Neural cell (in vitro differentiated cells): Measurements from ENCODE around the gene ECEL1. TPM values are rescaled to one million over a fixed set of nuclear protein-coding genes. Genes with fewer than 3 reads are reported as not detected.

Experiments
- H2AFZ ChIP-seq: fragments of 200-600, 300-800 bp; sonication (generic), shearing (Covaris generic); 2 replicates; pipeline ENCODE4 v1.6.0; 2014; ENCODE audit warnings: low read depth, mild to moderate bottlenecking, antibody characterized with exemption, low read length, moderate library complexity
- H3F3A ChIP-seq: fragments of 200-600 bp; shearing (Covaris generic); 2 replicates; pipeline ENCODE4 v1.6.1; 2016; ENCODE audit warnings: mild to moderate bottlenecking, moderate library complexity, mixed read lengths, antibody characterized with exemption, low read length; ENCODE audit not compliant: insufficient read depth, poor library complexity, severe bottlenecking
- H3K27ac ChIP-seq: fragments of 200-600, 300-800 bp; sonication (generic), shearing (Covaris generic); 2 replicates; pipeline ENCODE4 v1.5.1; 2014; ENCODE audit warnings: mild to moderate bottlenecking, low read length, moderate library complexity
- H3K27me3 ChIP-seq: fragments of 300-800, 200-600 bp; sonication (generic), shearing (Covaris generic); 2 replicates; pipeline ENCODE4 v1.6.0; 2014; ENCODE audit warnings: mild to moderate bottlenecking, low read depth, low read length, moderate library complexity; ENCODE audit not compliant: insufficient read depth
- H3K36me3 ChIP-seq: fragments of 300-800, 200-600 bp; sonication (generic), shearing (Covaris generic); 2 replicates; pipeline ENCODE4 v1.5.1; 2014; ENCODE audit warnings: mild to moderate bottlenecking, antibody characterized with exemption, low read length, moderate library complexity; ENCODE audit not compliant: insufficient read depth
- H3K4me2 ChIP-seq: fragments of 300-800, 200-600 bp; sonication (generic), shearing (Covaris generic); 2 replicates; pipeline ENCODE4 v1.6.0; 2014; ENCODE audit warnings: mild to moderate bottlenecking, low read length
- H3K4me3 ChIP-seq: fragments of 300-800, 200-600 bp; sonication (generic), shearing (Covaris generic); 2 replicates; pipeline ENCODE4 v1.5.1; 2014; ENCODE audit warnings: mild to moderate bottlenecking, low read length, moderate library complexity
- H3K79me2 ChIP-seq: fragments of 200-600 bp; shearing (Covaris generic); replicated peaks from 2 replicates; pipeline ENCODE4 v1.6.0; 2014; ENCODE audit warnings: mild to moderate bottlenecking, low read length, moderate library complexity; ENCODE audit not compliant: insufficient read depth
- H3K9ac ChIP-seq: fragments of 300-800, 200-600 bp; sonication (generic), shearing (Covaris generic); 2 replicates; pipeline ENCODE4 v1.6.1; 2016; ENCODE audit warnings: mild to moderate bottlenecking, low read length, mixed read lengths
- H3K9me2 ChIP-seq: fragments of 200-600 bp; shearing (Covaris generic); 2 replicates; pipeline ENCODE4 v1.6.1; 2016; ENCODE audit warnings: mild to moderate bottlenecking, low read length, mixed read lengths; ENCODE audit not compliant: insufficient read depth
- H3K9me3 ChIP-seq: fragments of 200-600, 300-800 bp; sonication (generic), shearing (Covaris generic); 2 replicates; pipeline ENCODE4 v1.6.1; 2016; ENCODE audit warnings: mild to moderate bottlenecking, mixed run types, low read length, moderate library complexity, mixed read lengths
- H4K20me1 ChIP-seq: fragments of 200-600 bp; shearing (Covaris generic); 2 replicates; pipeline ENCODE4 v1.6.1; 2016; ENCODE audit warnings: mild to moderate bottlenecking, mixed run types; ENCODE audit not compliant: insufficient read depth
- EP300 ChIP-seq: fragments of 450-650 bp; conservative IDR thresholded peaks from 2 replicates; pipeline ENCODE4 v1.6.1; 2014; ENCODE audit warnings: antibody characterized with exemption, mild to moderate bottlenecking, moderate library complexity; ENCODE audit not compliant: poor library complexity, severe bottlenecking
- EZH2 ChIP-seq: fragments of 200-600, 300-800 bp; shearing (Covaris generic), sonication (generic); IDR thresholded peaks from 2 replicates; pipeline ENCODE4 v1.6.1; 2014; ENCODE audit warnings: antibody characterized with exemption, low read length, borderline replicate concordance, mild to moderate bottlenecking; ENCODE audit not compliant: insufficient read depth, poor library complexity, severe bottlenecking
- MXI1 ChIP-seq: fragments of 450-650 bp; conservative IDR thresholded peaks from 2 replicates; pipeline ENCODE4 v1.6.1; 2014; ENCODE audit warnings: antibody characterized with exemption, mild to moderate bottlenecking; ENCODE audit not compliant: poor library complexity, severe bottlenecking
- POLR2AphosphoS5 ChIP-seq: IDR thresholded peaks from 2 replicates; pipeline ENCODE4 v1.6.1; 2012
- RAD21 ChIP-seq: fragments of 450-650 bp; conservative IDR thresholded peaks from 2 replicates; pipeline ENCODE4 v1.6.1; 2014; ENCODE audit warnings: antibody characterized with exemption, mild to moderate bottlenecking, moderate library complexity
- SMC3 ChIP-seq: fragments of 450-650 bp; conservative IDR thresholded peaks from 2 replicates; pipeline ENCODE4 v1.6.1; 2014; ENCODE audit warnings: antibody characterized with exemption, mild to moderate bottlenecking, moderate library complexity; ENCODE audit not compliant: poor library complexity
- TAF1 ChIP-seq: IDR thresholded peaks from 2 replicates; pipeline ENCODE4 v1.6.1; 2012; ENCODE audit warnings: low read depth
- polyA plus RNA-seq: library from polyadenylated mRNA; depleted of rRNA; stranded (reverse); fragments of >200 nt; gene quantifications from 2 replicates; pipeline ENCODE4 v1.2.3, GENCODE V29; 2014
- TF ChIP-seq, protein P1 (sequence below): IDR thresholded peaks from 2 replicates; pipeline ENCODE4 v1.6.1; 2012; ENCODE audit warnings: borderline replicate concordance
- TF ChIP-seq, protein P2 (sequence below): fragments of 450-650 bp; IDR thresholded peaks from 2 replicates; pipeline ENCODE4 v1.5.1; 2014; ENCODE audit warnings: antibody characterized with exemption, mild to moderate bottlenecking, moderate library complexity; ENCODE audit not compliant: poor library complexity, severe bottlenecking

ECEL1 gene
- polyA plus RNA-seq, 1 donor from 2014 or later: 60.9 TPM

DNA sequence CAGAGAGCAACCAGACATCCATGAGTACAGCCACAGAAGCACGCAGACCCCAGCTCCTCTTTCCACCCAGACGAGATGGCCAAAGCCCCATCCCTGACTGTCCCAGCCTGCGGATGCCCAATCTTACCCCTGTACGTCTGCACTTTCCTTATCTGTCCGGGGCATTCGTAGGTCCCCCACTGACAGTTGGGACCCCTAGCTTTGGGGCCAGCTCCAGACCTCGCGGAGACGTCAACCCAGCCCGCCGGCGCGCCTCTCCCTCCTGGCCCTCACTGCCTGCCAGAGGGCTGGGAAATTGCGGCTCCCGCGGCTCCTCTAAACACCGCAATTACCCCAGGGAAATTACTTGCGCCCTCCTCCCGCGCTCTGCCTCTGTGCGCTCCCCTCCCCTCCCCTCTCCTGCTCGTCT, 2.3 kb downstream of the ECEL1 start:
- H3K4me2 ChIP-seq: no peak overlapping the region
- no peaks in the 10 kb centered on the region for H3K9me3 ChIP-seq
- H3F3A ChIP-seq: no peaks in the 10 kb centered on the region
- TF ChIP-seq SMC3 (peak; percentile 9), POLR2AphosphoS5 (peak; percentile 70), EP300 (no peak)
- H4K20me1 ChIP-seq: no peaks in the 10 kb centered on the region
- peaks cover 45% of the 10 kb centered on the region for H3K27me3 ChIP-seq
- peak overlapping the region; percentile 62 for H3K9ac ChIP-seq
- no peaks in the 10 kb centered on the region for H3K79me2 ChIP-seq
- H3K4me3 ChIP-seq: peak overlapping the region; percentile 64
- H3K27ac ChIP-seq: peak overlapping the region; percentile 48
- H3K9me2 ChIP-seq: no peaks in the 10 kb centered on the region
- no peaks in the 10 kb centered on the region for H3K36me3 ChIP-seq
- H2AFZ ChIP-seq: no peak overlapping the region

DNA sequence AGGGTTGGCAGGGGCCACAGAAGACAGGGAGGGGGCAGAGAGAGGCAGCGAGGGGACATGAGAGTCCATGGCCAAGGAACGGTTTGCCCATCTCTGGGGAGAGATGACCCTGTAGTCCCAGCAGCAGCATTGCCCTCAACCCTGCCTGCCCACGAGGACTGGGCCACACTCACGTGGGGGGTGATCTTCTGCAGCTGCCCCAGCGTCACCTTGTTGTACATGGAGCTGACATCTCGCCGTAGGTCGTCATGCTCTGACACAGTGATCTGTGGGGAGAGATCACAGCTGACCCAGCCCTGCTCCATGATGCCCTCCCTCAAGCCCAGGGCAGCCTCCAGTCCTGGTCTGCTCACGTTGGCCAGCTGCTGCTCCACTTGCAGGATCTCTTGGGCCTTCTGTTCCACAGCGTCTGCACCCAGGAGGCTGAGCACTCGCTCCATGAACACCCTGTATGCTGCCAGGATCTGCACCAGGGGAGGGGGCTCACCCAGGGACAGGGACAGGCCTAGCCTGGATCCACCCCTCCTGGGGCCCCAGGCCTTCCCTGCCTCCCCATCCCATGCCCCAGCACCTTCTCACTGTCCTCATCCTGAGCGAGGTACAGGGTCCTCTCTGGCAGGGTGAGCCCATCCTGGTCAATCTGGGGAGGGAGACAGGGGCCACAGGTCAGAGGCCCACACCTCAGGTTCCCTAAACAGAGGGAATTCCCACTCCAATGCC, 2.8 kb downstream of the ECEL1 start:
- no peaks in the 10 kb centered on the region for H3K36me3 ChIP-seq
- H3K27me3 ChIP-seq: peaks cover 45% of the 10 kb centered on the region
- no peaks in the 10 kb centered on the region for H3F3A ChIP-seq
- peak overlapping the region; percentile 64 for H3K4me3 ChIP-seq
- no peaks in the 10 kb centered on the region for H4K20me1 ChIP-seq
- TF ChIP-seq, protein P1, sequence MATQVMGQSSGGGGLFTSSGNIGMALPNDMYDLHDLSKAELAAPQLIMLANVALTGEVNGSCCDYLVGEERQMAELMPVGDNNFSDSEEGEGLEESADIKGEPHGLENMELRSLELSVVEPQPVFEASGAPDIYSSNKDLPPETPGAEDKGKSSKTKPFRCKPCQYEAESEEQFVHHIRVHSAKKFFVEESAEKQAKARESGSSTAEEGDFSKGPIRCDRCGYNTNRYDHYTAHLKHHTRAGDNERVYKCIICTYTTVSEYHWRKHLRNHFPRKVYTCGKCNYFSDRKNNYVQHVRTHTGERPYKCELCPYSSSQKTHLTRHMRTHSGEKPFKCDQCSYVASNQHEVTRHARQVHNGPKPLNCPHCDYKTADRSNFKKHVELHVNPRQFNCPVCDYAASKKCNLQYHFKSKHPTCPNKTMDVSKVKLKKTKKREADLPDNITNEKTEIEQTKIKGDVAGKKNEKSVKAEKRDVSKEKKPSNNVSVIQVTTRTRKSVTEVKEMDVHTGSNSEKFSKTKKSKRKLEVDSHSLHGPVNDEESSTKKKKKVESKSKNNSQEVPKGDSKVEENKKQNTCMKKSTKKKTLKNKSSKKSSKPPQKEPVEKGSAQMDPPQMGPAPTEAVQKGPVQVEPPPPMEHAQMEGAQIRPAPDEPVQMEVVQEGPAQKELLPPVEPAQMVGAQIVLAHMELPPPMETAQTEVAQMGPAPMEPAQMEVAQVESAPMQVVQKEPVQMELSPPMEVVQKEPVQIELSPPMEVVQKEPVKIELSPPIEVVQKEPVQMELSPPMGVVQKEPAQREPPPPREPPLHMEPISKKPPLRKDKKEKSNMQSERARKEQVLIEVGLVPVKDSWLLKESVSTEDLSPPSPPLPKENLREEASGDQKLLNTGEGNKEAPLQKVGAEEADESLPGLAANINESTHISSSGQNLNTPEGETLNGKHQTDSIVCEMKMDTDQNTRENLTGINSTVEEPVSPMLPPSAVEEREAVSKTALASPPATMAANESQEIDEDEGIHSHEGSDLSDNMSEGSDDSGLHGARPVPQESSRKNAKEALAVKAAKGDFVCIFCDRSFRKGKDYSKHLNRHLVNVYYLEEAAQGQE: no peak
- no peak for TF ChIP-seq SMC3
- no peak for TF ChIP-seq EP300
- TF ChIP-seq, protein P2, sequence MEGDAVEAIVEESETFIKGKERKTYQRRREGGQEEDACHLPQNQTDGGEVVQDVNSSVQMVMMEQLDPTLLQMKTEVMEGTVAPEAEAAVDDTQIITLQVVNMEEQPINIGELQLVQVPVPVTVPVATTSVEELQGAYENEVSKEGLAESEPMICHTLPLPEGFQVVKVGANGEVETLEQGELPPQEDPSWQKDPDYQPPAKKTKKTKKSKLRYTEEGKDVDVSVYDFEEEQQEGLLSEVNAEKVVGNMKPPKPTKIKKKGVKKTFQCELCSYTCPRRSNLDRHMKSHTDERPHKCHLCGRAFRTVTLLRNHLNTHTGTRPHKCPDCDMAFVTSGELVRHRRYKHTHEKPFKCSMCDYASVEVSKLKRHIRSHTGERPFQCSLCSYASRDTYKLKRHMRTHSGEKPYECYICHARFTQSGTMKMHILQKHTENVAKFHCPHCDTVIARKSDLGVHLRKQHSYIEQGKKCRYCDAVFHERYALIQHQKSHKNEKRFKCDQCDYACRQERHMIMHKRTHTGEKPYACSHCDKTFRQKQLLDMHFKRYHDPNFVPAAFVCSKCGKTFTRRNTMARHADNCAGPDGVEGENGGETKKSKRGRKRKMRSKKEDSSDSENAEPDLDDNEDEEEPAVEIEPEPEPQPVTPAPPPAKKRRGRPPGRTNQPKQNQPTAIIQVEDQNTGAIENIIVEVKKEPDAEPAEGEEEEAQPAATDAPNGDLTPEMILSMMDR: no peak
- TF ChIP-seq TAF1: no peak
- TF ChIP-seq RAD21: no peak
- no peak for TF ChIP-seq MXI1
- no peak for TF ChIP-seq EZH2
- TF ChIP-seq POLR2AphosphoS5: no peak
- no peak overlapping the region for H2AFZ ChIP-seq
- H3K27ac ChIP-seq: peak overlapping the region; percentile 48
- H3K9me3 ChIP-seq: no peaks in the 10 kb centered on the region
- H3K4me2 ChIP-seq: no peak overlapping the region
- H3K9me2 ChIP-seq: no peaks in the 10 kb centered on the region
- no peaks in the 10 kb centered on the region for H3K79me2 ChIP-seq
- peak overlapping the region; percentile 62 for H3K9ac ChIP-seq
